ENCODE measurements around the gene BATF.

DNA sequence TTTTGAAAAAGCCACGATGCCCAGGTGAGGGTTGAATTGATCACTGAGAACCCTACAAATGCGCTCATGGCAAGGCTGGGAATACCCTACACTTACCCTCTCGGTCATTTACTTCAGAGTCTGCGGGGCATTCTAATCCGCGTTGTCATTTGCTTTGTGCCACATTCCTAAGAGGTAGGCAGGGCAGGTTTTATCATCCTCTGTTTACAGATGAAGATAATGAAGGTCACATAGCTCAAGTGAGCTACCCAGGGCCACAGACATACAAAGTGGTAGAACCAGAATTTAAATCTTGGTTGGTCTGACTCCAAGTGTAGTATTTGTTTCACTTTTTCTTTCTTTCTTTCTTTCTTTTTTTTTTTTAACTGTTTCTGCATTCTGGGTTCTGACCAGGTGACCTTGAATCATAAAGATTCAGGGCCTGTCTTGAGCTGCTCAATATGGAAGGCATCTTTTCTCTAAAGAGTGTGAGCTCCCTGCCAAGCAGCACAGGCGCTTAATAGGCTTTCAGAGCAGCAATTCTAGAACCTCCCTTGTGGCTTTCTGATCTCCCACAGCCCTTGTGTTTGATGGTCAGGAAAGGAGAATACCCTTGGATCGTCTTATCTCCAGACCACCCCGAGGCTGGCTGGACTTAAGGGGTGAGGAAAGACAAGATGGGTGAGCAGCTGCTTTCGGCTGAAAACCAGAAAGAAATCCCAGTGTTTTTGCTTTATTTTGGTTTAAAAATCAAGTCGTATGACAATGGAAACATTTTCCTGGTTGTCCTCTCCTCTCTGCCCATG is 662 bp upstream of the BATF start:
- TF ChIP-seq, protein P1, sequence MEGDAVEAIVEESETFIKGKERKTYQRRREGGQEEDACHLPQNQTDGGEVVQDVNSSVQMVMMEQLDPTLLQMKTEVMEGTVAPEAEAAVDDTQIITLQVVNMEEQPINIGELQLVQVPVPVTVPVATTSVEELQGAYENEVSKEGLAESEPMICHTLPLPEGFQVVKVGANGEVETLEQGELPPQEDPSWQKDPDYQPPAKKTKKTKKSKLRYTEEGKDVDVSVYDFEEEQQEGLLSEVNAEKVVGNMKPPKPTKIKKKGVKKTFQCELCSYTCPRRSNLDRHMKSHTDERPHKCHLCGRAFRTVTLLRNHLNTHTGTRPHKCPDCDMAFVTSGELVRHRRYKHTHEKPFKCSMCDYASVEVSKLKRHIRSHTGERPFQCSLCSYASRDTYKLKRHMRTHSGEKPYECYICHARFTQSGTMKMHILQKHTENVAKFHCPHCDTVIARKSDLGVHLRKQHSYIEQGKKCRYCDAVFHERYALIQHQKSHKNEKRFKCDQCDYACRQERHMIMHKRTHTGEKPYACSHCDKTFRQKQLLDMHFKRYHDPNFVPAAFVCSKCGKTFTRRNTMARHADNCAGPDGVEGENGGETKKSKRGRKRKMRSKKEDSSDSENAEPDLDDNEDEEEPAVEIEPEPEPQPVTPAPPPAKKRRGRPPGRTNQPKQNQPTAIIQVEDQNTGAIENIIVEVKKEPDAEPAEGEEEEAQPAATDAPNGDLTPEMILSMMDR (IDR thresholded peaks at IDR 0.05 in 4 of 5, conservative IDR thresholded peaks at IDR 0.05 in 1 of 5), result no peak
- no peak for TF ChIP-seq POLR2A (IDR thresholded peaks at IDR 0.05)

All from gastrocnemius medialis (tissue), 4 donors.